GM21360 (cell line): Measurements from ENCODE around the gene DDOST.
A peak's percentile ranks its signal among the peaks of the same experiment; 100 is the strongest.

Experiments
- ATAC-seq: cut with Tn5 transposase; IDR thresholded peaks from one replicate; pipeline ENCODE4 v1.9.1; 2021; ENCODE audit warnings: mild to moderate bottlenecking, moderate library complexity; ENCODE audit not compliant: unreplicated experiment

The DDOST gene

DNA sequence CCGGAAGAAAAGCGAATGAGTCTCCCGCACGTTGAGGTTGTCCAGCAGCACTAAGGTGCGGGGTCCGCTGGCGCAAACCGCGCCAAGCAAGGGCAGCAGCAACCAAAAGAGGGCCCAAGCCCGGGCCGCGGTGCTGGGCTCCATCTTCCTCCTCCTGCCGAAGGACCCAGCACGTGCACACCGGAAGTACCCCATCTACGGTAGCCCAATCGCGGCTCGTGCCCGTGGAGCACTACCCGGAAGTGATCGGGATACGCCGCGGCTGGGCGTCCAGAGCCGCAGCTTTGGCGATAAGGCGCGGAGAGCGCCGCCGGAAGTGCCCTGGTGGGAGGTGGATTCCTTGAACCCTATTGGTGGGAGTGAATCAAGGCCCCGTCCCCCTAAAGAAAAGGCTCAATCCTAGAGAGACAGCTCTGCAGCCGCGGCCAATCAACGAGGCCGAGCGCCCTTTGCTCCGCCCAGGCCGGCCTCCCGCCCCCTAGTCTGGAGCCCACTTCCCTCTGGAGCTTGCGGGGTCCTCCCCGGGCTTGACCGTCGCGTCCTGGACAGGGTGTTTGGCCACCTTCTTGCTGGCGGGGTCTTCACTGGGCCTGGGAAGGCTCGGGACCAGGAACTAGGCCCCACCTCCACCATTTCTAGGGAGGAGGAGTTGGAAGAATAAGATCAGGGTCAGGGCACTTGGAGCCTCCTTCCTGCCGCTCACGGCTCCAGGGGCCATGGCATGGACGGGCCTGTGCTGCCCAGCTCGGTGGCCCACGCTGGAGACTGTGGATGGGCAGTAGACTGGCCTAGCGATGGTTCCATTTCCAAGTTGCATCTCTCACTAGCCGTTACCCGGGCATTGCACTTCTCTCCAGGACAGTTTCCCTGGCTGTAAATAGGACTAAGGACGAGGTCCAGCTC is at the start of gene DDOST:
DDOST (minus strand) TSS at position 163 of the 903 bp plus-strand sequence; CDS start at position 144, 19 bp downstream.
- peak; percentile 94 for ATAC-seq

GRCh38 chr1:20710469-20711284 is 49.5 kb upstream of the DDOST start:
- ATAC-seq = no peak

DNA sequence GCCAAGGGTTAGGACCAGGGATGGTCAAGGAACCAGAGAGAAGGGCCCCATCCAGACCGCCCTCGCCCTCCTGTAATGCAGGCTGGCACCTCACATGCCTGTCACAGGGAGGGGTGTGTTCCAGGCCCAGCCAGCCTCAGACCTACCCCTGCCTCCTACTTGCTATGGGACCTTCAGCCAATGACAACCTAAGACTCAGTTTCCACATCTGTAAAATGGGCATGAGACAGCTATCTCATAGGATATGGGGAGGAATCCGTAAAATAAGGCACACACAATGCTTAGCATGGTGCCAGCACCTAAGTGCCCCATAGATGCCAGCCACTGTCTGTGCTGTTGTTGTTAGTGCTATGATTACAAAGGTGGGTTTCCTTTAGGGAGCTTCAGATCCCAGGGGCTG is 48.7 kb upstream of the DDOST start:
- ATAC-seq = no peak

DNA sequence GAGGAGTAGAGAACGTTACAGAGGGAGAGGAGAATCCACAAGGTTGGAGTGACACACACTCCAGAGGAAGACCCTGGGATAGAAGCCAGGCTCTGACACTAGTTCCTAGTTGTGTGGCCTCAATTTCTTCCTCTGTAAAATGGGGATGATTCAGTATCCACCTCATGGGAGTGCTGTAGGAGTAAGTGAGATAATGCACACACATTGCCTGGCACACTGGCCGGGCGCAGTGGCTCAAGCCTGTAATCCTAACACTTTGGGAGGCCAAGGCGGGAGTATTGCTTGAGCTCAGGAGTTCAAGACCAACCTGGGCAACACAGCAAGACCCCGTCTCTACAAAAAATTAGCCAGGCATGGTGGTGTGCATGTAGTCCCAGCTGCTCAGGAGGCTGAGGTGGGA is 47.7 kb upstream of the DDOST start:
- no peak for ATAC-seq

DNA sequence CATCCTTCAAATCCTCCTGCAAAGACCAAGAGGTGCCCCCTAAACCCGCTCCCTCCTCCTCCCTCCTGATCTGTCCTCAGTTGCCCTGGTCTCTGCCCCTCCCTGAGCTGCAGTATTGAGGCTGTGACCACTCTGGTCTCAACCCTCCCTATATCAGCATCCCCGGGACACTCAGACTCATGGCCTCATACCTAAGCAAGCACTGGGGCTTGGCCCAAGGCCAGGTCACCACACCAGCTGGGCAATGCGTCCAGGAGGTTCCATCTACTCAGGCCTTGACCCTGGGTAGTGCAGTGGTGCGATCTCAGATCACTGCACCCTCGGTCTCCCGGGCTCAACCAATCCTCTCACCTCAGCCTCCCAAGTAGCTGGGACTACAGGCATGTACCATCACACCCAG is 46.9 kb upstream of the DDOST start:
- no peak for ATAC-seq

DNA sequence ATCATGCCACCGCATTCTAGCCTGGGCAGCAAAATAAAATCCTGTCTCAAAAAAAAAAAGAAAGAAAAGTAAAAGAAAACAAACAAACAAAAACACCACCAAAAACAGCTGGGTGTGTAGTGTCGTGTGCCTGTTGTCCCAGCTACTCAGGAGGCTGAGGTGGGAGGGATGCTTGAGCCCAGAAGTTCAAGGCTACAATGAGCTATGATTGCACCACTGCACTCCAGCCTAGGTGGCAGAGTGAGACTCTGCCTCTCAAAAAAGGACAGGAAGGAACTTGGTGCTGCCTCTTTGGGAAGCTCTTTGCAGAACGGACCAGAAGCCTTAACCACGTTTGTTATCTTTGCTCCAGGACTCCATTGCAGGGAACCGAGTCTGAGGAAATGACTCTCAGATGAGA is 45.7 kb upstream of the DDOST start:
- ATAC-seq = no peak

DNA sequence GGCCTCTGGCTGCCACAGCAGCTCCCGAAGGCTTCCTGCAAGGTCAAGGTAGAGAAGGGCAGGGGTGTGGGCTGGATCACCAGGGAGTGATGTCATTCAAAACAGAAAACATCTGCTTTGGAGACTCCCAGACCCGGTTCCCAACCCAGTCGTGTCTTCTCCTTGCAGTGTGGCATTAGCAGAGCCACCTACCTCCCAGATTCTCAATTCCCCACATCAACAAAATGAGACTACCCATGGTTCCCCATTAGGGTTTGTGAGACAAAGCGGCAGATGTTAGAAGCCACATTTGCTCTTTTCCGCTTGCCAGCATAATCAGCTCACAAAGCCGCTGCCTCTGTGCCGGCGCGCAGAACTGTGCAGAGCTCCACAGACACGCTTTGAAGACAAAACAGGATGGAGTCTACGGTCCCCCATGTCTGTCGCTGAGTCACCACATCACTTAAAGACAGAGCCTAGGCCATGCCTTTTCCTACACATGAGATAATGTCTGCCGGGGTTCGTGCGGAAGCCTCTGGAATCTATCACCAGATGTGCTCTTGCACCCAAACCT is 44.1 kb upstream of the DDOST start:
- no peak for ATAC-seq

DNA sequence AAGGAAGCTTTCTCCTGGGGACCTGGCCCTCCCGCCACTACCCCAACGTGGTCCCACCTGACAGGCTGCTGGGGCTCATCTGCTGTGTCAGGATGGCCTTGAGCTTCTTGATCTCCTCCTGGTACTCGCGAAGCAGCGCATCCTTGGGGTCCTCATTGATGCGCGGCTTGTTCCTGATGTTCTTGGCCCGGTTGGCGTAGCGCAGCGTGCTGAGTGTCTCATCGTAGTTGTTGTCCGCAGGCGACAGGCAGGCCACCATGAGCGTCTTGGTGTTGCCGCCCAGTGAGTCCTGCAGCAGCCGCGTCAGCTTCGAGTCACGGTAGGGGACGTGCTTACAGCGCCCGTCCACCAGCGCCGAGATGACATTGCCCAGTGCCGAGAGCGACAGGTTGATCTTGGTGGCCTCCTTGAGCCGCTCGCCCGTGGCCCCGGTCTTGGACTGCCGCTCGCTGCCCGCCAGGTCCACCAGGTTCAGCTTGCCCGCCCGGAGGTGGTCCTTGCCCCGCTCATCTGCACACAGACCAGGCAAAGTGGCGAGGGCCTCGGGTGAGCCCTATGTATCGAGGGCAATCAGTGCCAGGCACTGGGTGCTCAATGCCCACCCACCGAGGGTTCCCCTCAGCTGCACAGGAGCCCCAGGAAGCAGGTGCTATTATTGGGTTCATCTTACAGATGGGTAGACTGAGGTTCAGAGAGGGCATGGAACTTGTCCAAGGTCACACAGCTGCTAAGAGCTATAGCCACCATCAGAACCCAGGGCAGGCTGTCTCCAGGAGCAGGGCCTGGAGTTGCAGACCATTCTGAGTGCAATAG is 43.4 kb upstream of the DDOST start:
- ATAC-seq = no peak

GRCh38 chr1:20703124-20703756 is 42.1 kb upstream of the DDOST start:
- ATAC-seq = no peak

- no peak for ATAC-seq
Observed at GRCh38 chr1:20702416-20702815, 41.2 kb upstream of the DDOST start.

- no peak for ATAC-seq
Observed at GRCh38 chr1:20701847-20702246, 40.7 kb upstream of the DDOST start.

DNA sequence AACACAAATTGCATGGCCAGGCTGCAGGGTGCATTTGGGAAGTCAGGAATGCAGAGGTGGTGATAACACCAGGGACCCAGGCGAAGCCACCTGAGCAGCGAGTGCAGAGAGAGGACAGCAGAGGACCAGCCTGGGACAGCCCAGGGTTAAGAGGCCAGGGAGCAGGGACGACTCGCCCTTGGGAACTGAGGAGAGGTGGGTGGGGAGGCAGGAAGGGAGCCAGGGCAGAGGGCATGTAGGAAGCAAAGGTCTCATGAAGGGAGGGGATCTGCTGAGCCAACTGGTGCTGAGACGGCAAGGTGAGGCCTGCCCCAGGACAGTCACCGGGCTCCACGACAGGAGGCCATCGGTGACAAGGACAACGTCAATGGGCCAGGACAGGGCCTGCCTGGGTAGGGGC is 40.3 kb upstream of the DDOST start:
- ATAC-seq = no peak

DNA sequence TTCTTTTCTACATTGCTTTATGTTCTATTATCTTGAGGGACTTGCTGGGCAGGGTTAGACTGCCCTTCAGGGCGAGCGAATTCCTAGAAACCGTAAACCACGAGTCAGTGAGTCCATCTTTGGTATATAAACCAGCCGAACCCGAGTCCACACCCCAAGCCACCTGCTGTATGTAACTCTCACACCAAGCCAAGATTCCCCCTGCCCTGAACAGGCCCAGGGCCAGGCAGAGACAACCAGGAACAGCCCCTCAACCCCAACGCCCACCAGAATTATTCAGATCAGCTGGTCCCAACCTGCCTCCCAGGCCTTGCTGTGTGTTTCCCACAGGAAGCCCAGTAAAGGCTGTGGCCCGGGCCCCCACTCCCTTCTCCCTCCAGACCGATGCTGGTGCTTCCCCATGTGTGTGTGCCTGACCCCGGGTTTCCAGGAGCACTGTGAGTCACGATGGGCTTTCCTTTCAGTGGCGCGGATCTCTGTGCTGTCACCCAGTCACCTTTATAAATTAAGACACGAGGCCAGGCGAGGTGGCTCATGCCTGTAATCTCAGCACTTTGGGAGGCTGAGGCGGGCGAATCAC is 39.6 kb upstream of the DDOST start:
- no peak for ATAC-seq

- ATAC-seq = no peak
Observed at GRCh38 chr1:20699558-20699957, 38.4 kb upstream of the DDOST start.

DNA sequence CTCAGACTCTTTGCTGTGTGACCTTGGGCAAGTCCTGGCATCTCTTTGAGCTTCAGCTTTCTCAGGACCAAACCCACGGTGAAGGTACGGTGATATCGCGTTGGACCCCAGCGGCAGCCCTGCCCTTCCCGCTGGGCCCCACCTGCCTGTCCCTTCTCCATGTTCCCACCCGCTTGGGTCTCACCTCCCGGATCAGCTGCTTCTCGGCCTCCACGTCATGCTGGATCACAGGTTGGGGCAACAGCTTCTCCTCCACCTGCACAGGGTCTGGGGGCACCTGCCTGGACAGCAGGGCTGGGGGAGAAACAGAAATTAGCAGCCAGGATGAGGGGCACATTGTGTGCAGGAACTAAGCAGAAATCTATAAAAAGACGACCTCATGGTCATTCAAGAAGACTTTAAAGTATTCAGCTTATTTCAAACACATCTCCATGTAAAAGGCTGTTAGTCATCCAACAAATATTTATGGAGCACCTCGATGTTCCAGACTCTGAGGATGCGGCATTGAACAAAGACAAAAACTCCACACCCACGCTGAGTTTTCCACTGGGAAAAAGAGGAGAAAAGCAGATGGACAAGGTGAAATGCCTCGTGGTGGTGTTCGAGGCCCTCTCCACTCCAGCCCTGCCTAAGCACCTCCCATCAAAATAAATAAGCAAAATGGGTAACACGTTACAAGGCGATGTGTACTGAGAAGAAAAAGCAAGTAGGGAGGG is 37.2 kb upstream of the DDOST start:
- no peak for ATAC-seq

- ATAC-seq = no peak
Observed at GRCh38 chr1:20697563-20697962, 36.4 kb upstream of the DDOST start.

DNA sequence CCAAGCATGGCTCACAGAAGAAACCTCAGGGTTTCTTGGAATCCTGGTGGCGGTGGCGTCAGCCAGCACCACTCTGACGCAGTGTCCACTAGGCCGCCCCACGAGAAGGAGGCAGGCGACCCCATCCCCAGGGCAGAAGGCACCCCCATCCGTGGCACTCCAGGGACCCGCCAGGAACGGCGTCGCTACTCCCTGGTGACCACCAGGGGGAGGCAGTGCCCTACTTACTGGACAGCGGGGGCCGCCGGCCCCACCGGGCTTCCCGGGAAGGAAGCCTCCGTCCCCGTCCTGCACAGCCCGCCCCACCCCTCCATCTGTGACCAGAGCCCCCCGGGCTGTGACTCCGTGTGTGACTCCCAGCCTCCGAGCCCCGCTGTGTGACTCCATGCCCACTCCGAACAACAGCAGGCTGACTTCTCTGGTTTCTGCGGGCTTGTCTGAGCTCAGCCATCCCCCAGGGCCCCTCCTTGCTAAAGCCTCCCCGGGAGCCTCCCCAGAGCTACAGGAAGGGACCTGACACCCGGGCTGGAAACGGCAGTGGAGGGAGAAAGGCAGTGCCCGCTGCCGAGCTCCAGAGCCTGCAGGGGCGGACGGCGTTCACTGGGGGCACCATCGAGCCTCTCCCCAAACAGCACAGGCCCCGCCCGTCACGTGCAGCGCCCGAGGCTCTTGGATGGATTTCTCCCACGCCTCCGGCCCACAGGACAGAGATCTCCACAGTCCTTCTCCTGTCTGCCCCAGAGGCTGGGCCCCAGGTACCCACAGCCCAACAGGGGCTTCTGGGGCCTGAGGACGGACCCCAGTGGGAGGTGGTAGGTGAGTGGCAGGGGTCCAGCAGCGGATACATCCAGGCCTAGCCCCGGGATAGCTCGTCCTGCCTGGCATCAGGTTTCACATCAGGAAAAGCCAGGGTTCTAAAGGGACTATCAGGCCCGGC is 35.5 kb upstream of the DDOST start:
- peak; percentile 52 for ATAC-seq

- no peak for ATAC-seq
Observed at GRCh38 chr1:20695515-20695914, 34.3 kb upstream of the DDOST start.
